GM12878 (cell line): ENCODE measurements around the gene TGIF2. TPM values are rescaled to one million over a fixed set of nuclear protein-coding genes. Genes with fewer than 3 reads are reported as not detected.

Source experiments
- ATAC-seq: fragments of 200-7000 bp; cut with Tn5 transposase; 3 replicates; pipeline ENCODE4 v1.9.1; 2020; ENCODE audit warnings: mild to moderate bottlenecking, moderate library complexity
- BruUV-seq: library from RNA; stranded (reverse); fragments of 400-500 nt; replicated peaks from 2 replicates; lab custom pipeline; 2021; lab: Mats Ljungman, UMichigan
- CTCF ChIA-PET: fragments of 300-600 bp; sonication (Branson Sonifier 250); formaldehyde crosslinking; extraction: SDS; loops from one replicate; lab custom pipeline; 2021; ENCODE audit warnings: inconsistent platforms; lab: Yijun Ruan, JAX
- POLR2A ChIA-PET: fragments of 350-600 bp; formaldehyde crosslinking; extraction: SDS; loops from one replicate; lab custom pipeline; 2021; ENCODE audit warnings: inconsistent platforms; lab: Charles Lee
- RAD21 ChIA-PET: fragments of 300-600 bp; sonication (Branson Sonifier 250); formaldehyde crosslinking; loops from one replicate; lab custom pipeline; 2023; ENCODE audit warnings: antibody characterized with exemption; ENCODE audit not compliant: unreplicated experiment; lab: Charles Lee
- SMC1A ChIA-PET: fragments of 300-600 bp; sonication (Branson Sonifier 250); formaldehyde crosslinking; loops from one replicate; lab custom pipeline; 2023; ENCODE audit not compliant: unreplicated experiment, uncharacterized antibody; lab: Charles Lee
- DNase-seq: peaks from one replicate; pipeline ENCODE4 v3.0.0-alpha.2; 2011; ENCODE audit warnings: low read depth, low spot score
- FAIRE-seq: peaks from 3 replicates; lab custom pipeline; 2011; peaks lifted over from hg19 to GRCh38; lab: Jason Lieb, UNC
- H2AFZ ChIP-seq: 2 replicates; pipeline ENCODE4 v1.6.0; 2011; ENCODE audit warnings: low read depth, low read length, control low read depth; ENCODE audit not compliant: control insufficient read depth
- H3K27ac ChIP-seq: 2 replicates; pipeline ENCODE4 v1.5.1; 2011; ENCODE audit warnings: control low read depth; ENCODE audit not compliant: control insufficient read depth, insufficient read depth
- H3K27me3 ChIP-seq, 2 experiments: replicated peaks in 1 of 2; 2 replicates each; pipeline versions ENCODE4 v1.6.0 to v1.6.1; 2011; ENCODE audit warnings: low read length in 1 of 2; ENCODE audit not compliant: control insufficient read depth in 2 of 2, insufficient read depth in 2 of 2
- H3K36me3 ChIP-seq, 2 experiments: 2 replicates each; pipeline ENCODE4 v1.5.1; 2011; ENCODE audit warnings: low read length in 1 of 2; ENCODE audit not compliant: control insufficient read depth in 2 of 2, insufficient read depth in 2 of 2
- H3K4me1 ChIP-seq: 2 replicates; pipeline ENCODE4 v1.6.1; 2011; ENCODE audit warnings: mild to moderate bottlenecking, low read length, moderate library complexity, mixed read lengths; ENCODE audit not compliant: control insufficient read depth, insufficient read depth
- H3K4me2 ChIP-seq: 2 replicates; pipeline ENCODE4 v1.6.0; 2011; ENCODE audit warnings: control low read depth; ENCODE audit not compliant: control insufficient read depth, insufficient read depth
- H3K4me3 ChIP-seq: fragments of 200-600 bp; sonication (generic); 2 replicates; pipeline ENCODE4 v1.5.1; 2016
- H3K79me2 ChIP-seq: 2 replicates; pipeline ENCODE4 v1.6.0; 2011; ENCODE audit warnings: low read length; ENCODE audit not compliant: control insufficient read depth, insufficient read depth
- H3K9ac ChIP-seq: 2 replicates; pipeline ENCODE4 v1.8.0; 2011; ENCODE audit warnings: low read length, control low read depth, mixed read lengths; ENCODE audit not compliant: control insufficient read depth, insufficient read depth
- H3K9me3 ChIP-seq: replicated peaks from 3 replicates; pipeline ENCODE4 v1.5.1; 2011; ENCODE audit warnings: mild to moderate bottlenecking, low read length; ENCODE audit not compliant: control insufficient read depth, insufficient read depth
- H4K20me1 ChIP-seq: 2 replicates; pipeline ENCODE4 v1.6.0; 2011; ENCODE audit not compliant: control insufficient read depth, insufficient read depth
- ATF7 ChIP-seq: fragments of 450-650 bp; IDR thresholded peaks from 2 replicates; pipeline ENCODE4 v1.6.1; 2016; ENCODE audit warnings: low read depth, mild to moderate bottlenecking
- BCL11A ChIP-seq: IDR thresholded peaks from 2 replicates; pipeline ENCODE4 v1.6.1; 2011; ENCODE audit warnings: low read depth, low read length
- FOXM1 ChIP-seq: IDR thresholded peaks from 2 replicates; pipeline ENCODE4 v1.6.1; 2012; ENCODE audit warnings: low read depth, mild to moderate bottlenecking, inconsistent platforms, low read length, moderate library complexity
- MTA3 ChIP-seq: IDR thresholded peaks from 2 replicates; pipeline ENCODE4 v1.6.1; 2012; ENCODE audit warnings: low read length, inconsistent platforms, borderline replicate concordance
- PAX8 ChIP-seq: fragments of 450-650 bp; IDR thresholded peaks from 2 replicates; pipeline ENCODE4 v1.6.1; 2017; ENCODE audit warnings: mild to moderate bottlenecking, moderate library complexity
- PBX3 ChIP-seq: IDR thresholded peaks from 2 replicates; pipeline ENCODE4 v1.6.1; 2011; ENCODE audit warnings: mild to moderate bottlenecking, low read depth, low read length, moderate library complexity; ENCODE audit not compliant: insufficient replicate concordance
- RELB ChIP-seq: fragments of 450-650 bp; IDR thresholded peaks from 2 replicates; pipeline ENCODE4 v1.6.1; 2017; ENCODE audit warnings: low read depth, mild to moderate bottlenecking, moderate library complexity
- SMARCA5 ChIP-seq: fragments of 450-650 bp; IDR thresholded peaks from 2 replicates; pipeline ENCODE4 v1.6.1; 2017; ENCODE audit warnings: mild to moderate bottlenecking
- ZBTB33 ChIP-seq: fragments of 450-650 bp; IDR thresholded peaks from 2 replicates; pipeline ENCODE4 v1.6.1; 2017; ENCODE audit warnings: mild to moderate bottlenecking
- WGBS: methylation state at CpG from one replicate; pipeline ENCODE4 v1.1.6; 2016; ENCODE audit warnings: low lambda C conversion rate; ENCODE audit not compliant: insufficient replicate concordance, insufficient coverage; ENCODE audit errors: missing lambda C conversion rate; 5-methylcytosine and 5-hydroxymethylcytosine counted together
- in situ Hi-C: fragments of 300-500 bp; cut with MboI; formaldehyde crosslinking; loops from 9 replicates; pipeline ENCODE4 v1.14.3; 2018; ENCODE audit warnings: mixed read lengths
- intact Hi-C: fragments of 100-400 bp; cut with micrococcal nuclease; formaldehyde crosslinking; loops from one replicate; pipeline ENCODE4 v1.14.2; 2022; ENCODE audit not compliant: unreplicated experiment
- polyA plus RNA-seq, 11 experiments: library from polyadenylated mRNA; depleted of rRNA in 4 of 11; unstranded in 6 of 11; stranded (reverse) in 5 of 11; fragments of >200 nt; fragmentation: Nextera tagmentation in 4 of 11; fragmentation: Illumina TruSeq in 1 of 11; extraction: Ambion mirVana in 4 of 11; extraction: Trizol in 1 of 11; gene quantifications; 1 replicate in 1 of 11; 2 replicates in 10 of 11; pipeline versions ENCODE4 v1.2.1 to v1.2.3, GENCODE V29; 2011 to 2016; ENCODE audit warnings: inconsistent platforms in 2 of 11, missing spikeins in 2 of 11, low read depth in 1 of 11
- total RNA-seq, 4 experiments: library from RNA; depleted of rRNA in 3 of 4; stranded (reverse); fragments of >200 nt in 3 of 4; fragmentation: Illumina TruSeq in 1 of 4; extraction: Trizol in 1 of 4; gene quantifications; 2 replicates each; pipeline versions ENCODE4 v1.2.1 to v1.2.3, GENCODE V29; 2013 to 2021
- TF ChIP-seq, protein P1 (sequence below): fragments of 450-650 bp; IDR thresholded peaks from 2 replicates; pipeline ENCODE4 v1.6.1; 2014; ENCODE audit warnings: mild to moderate bottlenecking
- TF ChIP-seq, protein P2 (sequence below): IDR thresholded peaks from 2 replicates; pipeline ENCODE4 v1.6.1; 2011; ENCODE audit warnings: low read depth, low read length, improper control_type of control experiment, borderline replicate concordance

Gene TGIF2
- total and polyA plus RNA-seq, 10 of the 15 experiments (the other 5 are each of a cell fraction or from before 2014, with no cell fraction given): 13.1 to 47.1 (median 36.6) TPM

DNA sequence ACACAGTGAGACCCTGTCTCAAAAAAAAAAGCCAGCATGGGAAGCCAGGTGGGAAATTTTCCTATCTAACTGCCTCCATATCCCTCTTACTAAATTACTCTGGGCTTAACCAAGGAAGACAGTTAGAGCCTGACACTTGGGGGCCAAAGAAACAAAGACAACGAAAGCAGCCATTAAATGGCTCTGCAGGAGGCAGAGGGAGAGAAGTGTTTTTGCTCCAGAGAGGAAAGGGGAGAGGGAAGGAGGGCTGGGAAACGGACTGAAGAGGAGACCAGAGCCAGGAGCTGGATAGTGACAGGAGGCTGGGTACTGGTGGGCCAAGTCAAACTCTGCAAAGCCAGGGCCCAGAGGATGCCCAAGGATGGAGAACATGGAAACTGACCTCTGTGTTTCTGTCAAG lies 10.7 kb upstream of the TGIF2 start:
- BruUV-seq: no TSS peak
- in situ Hi-C loops: no loop called here
- Histone ChIP-seq H3K4me3 (no peak overlapping the region), H3K4me1 (no peaks in the 10 kb centered on the region), H3K4me2 (no peak overlapping the region), H4K20me1 (no peaks in the 10 kb centered on the region), H3K79me2 (no peaks in the 10 kb centered on the region), H3K9me3 (peaks cover 5% of the 10 kb centered on the region; the same call in 2 of the 3 replicates), H3K27ac (no peak overlapping the region), H3K9ac (no peak overlapping the region), H3K36me3 (no peaks in the 10 kb centered on the region), H3K27me3 (no peaks in the 10 kb centered on the region)
- SMC1A ChIA-PET: interaction anchor here (1.2 kb wide), 1 partner anchor 8 kb away, joined by 5 read pairs; no protein-coding TSS in a partner anchor
- POLR2A ChIA-PET: interaction anchor here (1.1 kb wide), 1 partner anchor 9 kb away, joined by 3 read pairs; no protein-coding TSS in a partner anchor
- intact Hi-C loops: no loop called here
- DNase-seq (no peak), ATAC-seq (no peak)
- RAD21 ChIA-PET: no interaction called here
- CTCF ChIA-PET: no interaction called here
- TF ChIP-seq, protein P1, sequence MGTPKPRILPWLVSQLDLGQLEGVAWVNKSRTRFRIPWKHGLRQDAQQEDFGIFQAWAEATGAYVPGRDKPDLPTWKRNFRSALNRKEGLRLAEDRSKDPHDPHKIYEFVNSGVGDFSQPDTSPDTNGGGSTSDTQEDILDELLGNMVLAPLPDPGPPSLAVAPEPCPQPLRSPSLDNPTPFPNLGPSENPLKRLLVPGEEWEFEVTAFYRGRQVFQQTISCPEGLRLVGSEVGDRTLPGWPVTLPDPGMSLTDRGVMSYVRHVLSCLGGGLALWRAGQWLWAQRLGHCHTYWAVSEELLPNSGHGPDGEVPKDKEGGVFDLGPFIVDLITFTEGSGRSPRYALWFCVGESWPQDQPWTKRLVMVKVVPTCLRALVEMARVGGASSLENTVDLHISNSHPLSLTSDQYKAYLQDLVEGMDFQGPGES: no peak
- TF ChIP-seq, protein P2, sequence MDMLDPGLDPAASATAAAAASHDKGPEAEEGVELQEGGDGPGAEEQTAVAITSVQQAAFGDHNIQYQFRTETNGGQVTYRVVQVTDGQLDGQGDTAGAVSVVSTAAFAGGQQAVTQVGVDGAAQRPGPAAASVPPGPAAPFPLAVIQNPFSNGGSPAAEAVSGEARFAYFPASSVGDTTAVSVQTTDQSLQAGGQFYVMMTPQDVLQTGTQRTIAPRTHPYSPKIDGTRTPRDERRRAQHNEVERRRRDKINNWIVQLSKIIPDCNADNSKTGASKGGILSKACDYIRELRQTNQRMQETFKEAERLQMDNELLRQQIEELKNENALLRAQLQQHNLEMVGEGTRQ: no peak
- TF ChIP-seq ZBTB33 (no peak), PAX8 (no peak), SMARCA5 (no peak), MTA3 (no peak), BCL11A (no peak), ATF7 (no peak), RELB (no peak), PBX3 (no peak), FOXM1 (no peak)
- TF ChIP-seq, all 136 proteins: peak for 0
- FAIRE-seq: no peak
- WGBS: 80% methylated on average over 2 of the region's 2 CpGs
- H2AFZ ChIP-seq: no peak overlapping the region
